ENCODE data around the gene ARL1.

GRCh38 chr12:101343893-101344292 is 63.7 kb downstream of the ARL1 start:
- TF ChIP-seq PRDM10 (tag by site-specific recombination; IDR thresholded peaks at IDR 0.05) (no peak), ZNF629 (tag by site-specific recombination; IDR thresholded peaks at IDR 0.05) (no peak), ZNF621 (tag by site-specific recombination; IDR thresholded peaks at IDR 0.05) (no peak), CTCF (tag by site-specific recombination; IDR thresholded peaks at IDR 0.05) (no peak), SP2 (tag by site-specific recombination; IDR thresholded peaks at IDR 0.05) (no peak), ZSCAN16 (tag by site-specific recombination; IDR thresholded peaks at IDR 0.05) (no peak), ZNF366 (tag by site-specific recombination; conservative IDR thresholded peaks at IDR 0.05) (no peak), REST (tag by site-specific recombination; IDR thresholded peaks at IDR 0.05) (no peak), TSHZ1 (tag by site-specific recombination; IDR thresholded peaks at IDR 0.05; ENCODE audit: borderline replicate concordance) (no peak)
